Panc1 (cell line): ENCODE data around the gene NIPBL.

Source experiments
- CTCF ChIP-seq: fragments of 450-650 bp; IDR thresholded peaks from 2 replicates; pipeline ENCODE4 v1.5.1; 2017; ENCODE audit warnings: mild to moderate bottlenecking
- POLR2AphosphoS5 ChIP-seq: IDR thresholded peaks from 2 replicates; pipeline ENCODE4 v1.6.1; 2012; ENCODE audit warnings: mild to moderate bottlenecking, low read depth, low read length, moderate library complexity
- TCF7L2 ChIP-seq: IDR thresholded peaks from 2 replicates; pipeline ENCODE4 v1.6.1; 2011; ENCODE audit warnings: mild to moderate bottlenecking, low read depth, low read length, inconsistent platforms

GRCh38 chr5:37005946-37006540 lies 129.5 kb downstream of the NIPBL start:
- TF ChIP-seq POLR2AphosphoS5, result no peak
- peak; percentile 64; the same call in 1 of the 2 replicates for TF ChIP-seq CTCF
- no peak for TF ChIP-seq TCF7L2
